NCI-H2227 treated with DMSO at 0.1 percent for 48 hours (cell line): ENCODE measurements around the gene EPHB1.

Experiments
- DNase-seq: peaks from one replicate; lab custom pipeline; 2025; lab: John Stamatoyannopoulos, UW

The EPHB1 gene

GRCh38 chr3:134850761-134851160, 55.7 kb downstream of the EPHB1 start:
- no peak for DNase-seq

DNA sequence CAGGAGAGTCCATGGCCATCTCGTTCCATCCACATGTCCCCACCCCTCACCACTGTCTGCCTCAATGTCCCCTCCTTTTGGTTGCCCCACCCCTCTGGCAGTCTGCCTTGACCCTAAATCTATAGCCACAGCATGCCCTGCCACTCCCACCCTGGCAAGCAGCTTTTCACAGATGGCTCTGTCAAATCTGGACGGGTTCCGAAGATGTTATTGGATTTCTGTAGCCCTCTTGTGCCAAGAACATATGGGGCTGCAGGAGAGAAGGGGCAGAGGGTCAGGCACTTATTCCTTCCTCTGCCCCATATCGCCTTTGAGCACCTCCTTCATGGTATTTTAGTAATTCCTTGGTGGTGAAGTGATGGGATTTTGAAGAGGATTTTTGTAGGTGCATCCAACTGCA, 57.1 kb downstream of the EPHB1 start:
- DNase-seq = no peak

GRCh38 chr3:134852893-134853351, 57.9 kb downstream of the EPHB1 start:
- no peak for DNase-seq

DNA sequence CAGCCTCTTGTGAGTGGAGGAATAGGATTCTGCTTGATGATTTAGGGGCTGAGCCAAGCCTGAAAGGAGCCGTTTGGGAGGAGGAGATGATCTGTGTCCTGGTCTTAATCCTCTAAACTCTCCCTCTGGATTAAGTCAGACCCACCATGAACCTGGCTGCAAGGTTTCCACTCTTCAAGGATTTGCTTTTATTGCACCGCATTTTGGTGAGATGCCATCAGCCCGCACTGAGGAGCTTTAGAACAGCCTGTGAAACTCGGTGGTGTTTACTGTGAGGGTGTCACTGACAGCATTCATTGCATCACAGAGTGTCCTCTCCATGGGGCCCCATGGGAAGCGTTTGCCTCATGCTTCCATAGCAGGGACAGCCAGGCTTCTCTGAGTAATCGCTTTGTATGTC, 59.2 kb downstream of the EPHB1 start:
- no peak for DNase-seq

- no peak for DNase-seq
Measured at GRCh38 chr3:134857356-134857755, 62.3 kb downstream of the EPHB1 start.

DNA sequence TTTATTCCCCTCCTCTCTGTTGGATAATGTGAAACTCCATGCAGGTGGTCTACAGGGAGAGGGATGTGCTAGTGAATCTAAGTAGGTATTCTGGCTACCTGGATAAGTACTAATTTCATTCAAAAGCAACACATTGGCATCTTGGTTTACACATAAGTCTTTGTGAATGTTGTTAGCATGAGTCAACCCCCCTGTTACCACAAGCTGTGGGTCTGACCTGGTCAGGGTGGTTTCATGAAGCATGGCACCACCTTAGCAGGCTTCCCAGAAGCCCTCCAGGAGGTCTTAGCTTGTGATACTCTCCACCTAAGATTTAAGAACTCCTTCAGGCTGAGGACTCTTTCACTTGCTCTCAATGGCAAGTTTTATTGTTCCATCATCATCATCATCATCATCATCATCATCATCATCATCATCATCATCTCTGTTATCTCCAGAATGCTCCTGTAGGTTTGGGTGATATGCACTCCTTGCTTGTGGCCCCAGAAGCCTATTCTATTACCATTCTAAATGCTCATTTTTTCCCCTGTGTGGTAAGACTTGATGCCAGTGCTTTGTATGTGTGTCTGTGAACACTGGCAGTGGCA, 62.8 kb downstream of the EPHB1 start:
- no peak for DNase-seq

- no peak for DNase-seq
Measured at GRCh38 chr3:134858441-134859035, 63.5 kb downstream of the EPHB1 start.

DNA sequence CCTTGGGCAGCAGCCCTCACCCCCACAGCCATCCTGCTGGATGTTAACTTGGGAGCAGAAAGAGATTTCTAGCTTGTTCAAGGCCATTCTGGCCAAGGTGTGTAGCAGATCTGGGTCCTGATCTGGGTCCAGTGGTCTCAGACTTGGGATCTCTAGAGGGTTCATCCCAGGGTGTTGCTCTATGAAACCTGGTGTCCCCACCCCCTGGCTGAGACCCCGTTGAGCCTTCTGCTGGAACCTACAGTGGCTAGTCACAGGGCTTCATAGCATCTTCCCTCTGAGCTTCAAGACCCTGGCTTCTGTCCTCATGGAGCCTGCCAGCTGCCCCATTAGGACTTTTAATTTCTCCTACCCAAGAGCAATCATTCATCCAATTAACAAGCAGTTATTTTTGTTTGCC, 64.3 kb downstream of the EPHB1 start:
- DNase-seq = no peak

DNA sequence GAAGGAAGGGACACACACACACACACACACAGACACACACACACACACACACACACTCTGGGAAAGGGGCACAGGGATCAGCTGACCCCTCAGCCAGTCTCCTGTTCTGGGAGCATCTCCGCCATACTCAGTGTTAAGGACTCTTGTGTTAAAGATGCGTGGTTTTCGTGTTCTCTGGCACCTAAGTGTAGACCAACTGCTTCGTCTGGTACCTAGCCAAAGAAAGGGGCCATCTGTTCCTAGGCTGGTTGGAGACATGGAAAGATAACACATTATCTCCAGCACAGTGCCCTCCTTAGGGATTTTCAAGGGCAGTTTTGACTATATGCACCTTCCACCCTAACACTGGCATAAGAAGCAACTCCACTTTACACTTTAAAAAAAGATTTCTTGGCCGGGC, 65.1 kb downstream of the EPHB1 start:
- no peak for DNase-seq

DNA sequence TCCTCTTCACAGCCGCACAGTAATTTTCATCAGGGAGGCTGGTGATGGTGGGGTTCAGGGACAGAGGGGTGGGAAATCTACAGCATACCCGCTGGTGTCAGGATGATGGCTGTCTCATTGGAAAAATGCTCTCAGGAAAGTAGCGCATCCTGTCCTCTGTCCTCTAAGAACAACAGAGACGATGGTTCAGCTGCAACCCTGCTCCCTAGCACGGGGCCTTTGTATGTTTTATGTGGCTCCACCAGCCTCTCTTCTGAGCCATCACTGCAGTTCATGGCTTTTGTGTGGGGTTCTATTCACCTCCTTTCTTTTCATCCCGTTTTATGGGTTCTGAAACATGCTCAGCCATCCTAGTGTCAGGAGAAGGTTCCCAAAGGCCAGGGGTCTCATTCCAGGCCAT, 68.9 kb downstream of the EPHB1 start:
- DNase-seq = no peak

DNA sequence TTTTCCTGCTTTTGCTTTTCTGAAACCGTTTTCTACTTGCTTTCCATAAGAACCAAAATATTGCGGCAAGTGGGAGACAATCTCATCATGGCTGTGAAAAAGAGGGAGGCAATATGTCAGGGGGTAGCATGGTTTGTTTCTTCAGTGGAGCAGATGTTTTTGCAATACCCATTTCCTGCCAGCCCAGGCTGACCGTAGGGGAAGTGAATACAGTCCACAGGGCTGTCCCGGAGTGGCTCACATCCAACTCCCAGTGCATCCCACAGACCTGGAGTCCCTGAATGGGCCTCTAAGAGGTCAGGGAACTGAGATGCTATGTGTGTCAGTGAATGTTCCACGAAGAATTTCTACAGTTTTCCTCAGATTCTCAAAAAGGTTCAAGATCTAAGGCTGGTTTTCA, 69.6 kb downstream of the EPHB1 start:
- DNase-seq = no peak

- no peak for DNase-seq
Measured at GRCh38 chr3:134867277-134867676, 72.2 kb downstream of the EPHB1 start.

GRCh38 chr3:134869153-134869726, 74.2 kb downstream of the EPHB1 start:
- DNase-seq = no peak

- DNase-seq = no peak
Measured at GRCh38 chr3:134871818-134872217, 76.8 kb downstream of the EPHB1 start.

- DNase-seq = no peak
Measured at GRCh38 chr3:134872440-134873388, 77.7 kb downstream of the EPHB1 start.

GRCh38 chr3:134873789-134874188, 78.7 kb downstream of the EPHB1 start:
- DNase-seq = no peak

DNA sequence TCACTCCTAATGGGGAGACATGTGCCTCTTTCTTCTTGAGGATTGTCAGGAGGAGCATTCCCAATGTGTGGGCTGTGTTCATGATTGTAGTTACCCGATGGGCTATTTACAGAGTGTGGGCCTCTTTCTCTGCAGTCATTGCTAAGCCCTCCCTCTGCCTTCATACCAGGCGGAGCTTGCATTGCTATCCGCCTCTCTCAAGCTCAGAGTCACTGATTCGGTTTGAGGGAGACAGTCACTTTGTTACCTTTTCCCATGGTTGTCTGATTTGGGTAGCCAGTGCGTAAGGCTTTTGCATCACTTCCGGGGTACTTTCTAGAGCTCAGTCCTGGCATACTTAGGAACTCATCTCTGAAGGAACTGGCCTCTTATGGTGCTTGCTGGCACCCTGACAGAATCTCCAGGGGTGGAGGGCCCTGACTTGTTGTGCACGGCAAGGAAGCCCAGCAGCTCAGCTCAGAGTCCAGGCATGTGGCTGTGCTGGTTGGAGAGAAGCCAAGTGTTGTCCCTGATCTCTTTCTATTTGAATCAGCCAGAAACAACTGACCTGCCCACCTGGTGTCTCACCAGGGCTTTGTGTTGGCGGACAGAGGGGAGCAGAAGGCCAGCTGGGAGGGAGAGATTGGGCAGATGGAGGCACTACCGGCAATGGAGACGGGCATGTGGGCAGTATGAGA, 79.8 kb downstream of the EPHB1 start:
- no peak for DNase-seq

GRCh38 chr3:134876836-134877235, 81.8 kb downstream of the EPHB1 start:
- no peak for DNase-seq

DNA sequence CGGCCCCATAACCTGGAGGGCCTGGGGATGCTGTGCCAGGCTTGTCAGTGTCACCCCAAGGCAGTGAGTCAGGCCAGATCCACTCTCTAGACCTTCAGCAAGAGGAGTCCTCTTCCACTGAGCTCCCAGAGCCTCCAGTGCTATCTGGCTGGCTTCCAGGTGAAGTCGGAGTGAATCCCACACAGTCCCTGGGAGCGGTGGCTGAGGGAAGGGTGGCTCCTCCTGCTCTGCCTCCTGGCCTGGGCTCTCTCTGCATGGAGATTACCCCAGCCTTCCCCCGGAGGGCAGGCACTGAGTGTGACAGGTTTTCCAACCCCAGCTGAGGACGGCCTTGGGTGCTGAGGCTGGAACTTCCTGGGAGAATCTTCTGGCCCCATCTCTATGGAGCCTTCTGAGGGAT, 82.7 kb downstream of the EPHB1 start:
- DNase-seq = no peak

- DNase-seq = no peak
Measured at GRCh38 chr3:134879990-134880389, 84.9 kb downstream of the EPHB1 start.

GRCh38 chr3:134880431-134880830, 85.4 kb downstream of the EPHB1 start:
- no peak for DNase-seq

DNA sequence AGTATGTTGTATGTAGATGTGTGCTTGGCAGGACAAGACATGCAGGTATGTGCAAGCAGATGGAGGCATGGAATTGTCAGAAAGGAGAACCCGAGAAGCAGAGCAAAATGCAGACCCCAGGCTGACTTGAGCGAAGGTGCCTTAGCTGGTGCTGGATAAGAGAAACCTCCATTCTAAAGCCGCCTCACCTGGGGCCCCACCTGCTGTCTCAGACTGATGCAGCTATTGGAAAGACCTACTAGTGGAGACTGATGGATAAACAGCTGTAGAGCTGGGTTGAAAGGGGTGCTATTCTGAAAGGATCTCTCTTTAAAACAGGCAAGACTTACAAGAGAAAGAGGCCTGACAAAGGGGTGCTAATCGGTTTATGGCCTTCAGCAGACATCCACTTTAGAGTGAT, 86.2 kb downstream of the EPHB1 start:
- DNase-seq = no peak
